Chondrocyte (in vitro differentiated cells): ENCODE data around the gene TPI1. TPM values are rescaled to one million over a fixed set of nuclear protein-coding genes. Genes with fewer than 3 reads are reported as not detected.

Experiments
- total RNA-seq: library from RNA; stranded (reverse); gene quantifications from 3 replicates; pipeline ENCODE4 v1.2.1, GENCODE V29; 2021

TPI1 gene
- total RNA-seq, 1 donor from 2014 or later = 551 TPM

Other genes starting within 250 kb of the TPI1 start
- gene LPAR5, start 231.6 kb upstream of the TPI1 start, total RNA-seq = 0.41 to 0.57 TPM (median 0.48 TPM) in 3 replicates
- gene ACRBP, start 220.1 kb upstream of the TPI1 start, total RNA-seq = 0.37 to 0.74 TPM (median 0.41 TPM) in 3 replicates
- 32.9 to 38.5 TPM (median 37.5 TPM) in 3 replicates for gene ING4, start 204.4 kb upstream of the TPI1 start, total RNA-seq
- gene ZNF384, start 178.2 kb upstream of the TPI1 start, total RNA-seq = 50.7 to 56.2 TPM (median 55.1 TPM) in 3 replicates
- gene PIANP, start 166.7 kb upstream of the TPI1 start, total RNA-seq = 3.2 to 9.3 TPM (median 4.4 TPM) in 3 replicates
- gene COPS7A, start 143.5 kb upstream of the TPI1 start, total RNA-seq = 57.0 to 74.4 TPM (median 59.3 TPM) in 3 replicates
- 161 to 172 TPM (median 163 TPM) in 3 replicates for gene MLF2, start 114.4 kb upstream of the TPI1 start, total RNA-seq
- gene PTMS, start 101.2 kb upstream of the TPI1 start, total RNA-seq = 413 to 493 TPM (median 463 TPM) in 3 replicates
- 0.56 to 1.7 TPM (median 1.0 TPM) in 3 replicates for gene LAG3, start 95.0 kb upstream of the TPI1 start, total RNA-seq
- 0.70 to 1.2 TPM (median 0.72 TPM) in 3 replicates for gene CD4, start 78.0 kb upstream of the TPI1 start, total RNA-seq
- gene GPR162, start 45.7 kb upstream of the TPI1 start, total RNA-seq = 3.2 to 4.6 TPM (median 4.2 TPM) in 3 replicates
- 109 to 116 TPM (median 114 TPM) in 3 replicates for gene P3H3, start 39.1 kb upstream of the TPI1 start, total RNA-seq
- gene GNB3, start 26.6 kb upstream of the TPI1 start, total RNA-seq = 10.2 to 11.5 TPM (median 10.9 TPM) in 3 replicates
- 4.1 to 7.5 TPM (median 5.6 TPM) in 3 replicates for gene CDCA3, start 16.2 kb upstream of the TPI1 start, total RNA-seq
- 103 to 147 TPM (median 106 TPM) in 3 replicates for gene USP5, start 15.4 kb upstream of the TPI1 start, total RNA-seq
- gene SPSB2, start 5.8 kb downstream of the TPI1 start, total RNA-seq = 7.6 to 11.8 TPM (median 7.9 TPM) in 3 replicates
- 6.3 to 9.3 TPM (median 7.6 TPM) in 3 replicates for gene LRRC23, start 37.3 kb downstream of the TPI1 start, total RNA-seq
- gene ENO2, start 47.0 kb downstream of the TPI1 start, total RNA-seq = 22.2 to 60.8 TPM (median 58.6 TPM) in 3 replicates
- gene ATN1, start 60.4 kb downstream of the TPI1 start, total RNA-seq = 103 to 110 TPM (median 106 TPM) in 3 replicates
- not detected in 3 replicates for gene RNU7-1, start 76.3 kb downstream of the TPI1 start, total RNA-seq
- 230 to 244 TPM (median 233 TPM) in 3 replicates for gene C12orf57, start 76.5 kb downstream of the TPI1 start, total RNA-seq
- 0.51 to 0.65 TPM in 2 of 3 replicates, not detected in the other for gene PTPN6, start 83.8 kb downstream of the TPI1 start, total RNA-seq
- gene PHB2, start 103.1 kb downstream of the TPI1 start, total RNA-seq = 129 to 135 TPM (median 129 TPM) in 3 replicates
- 25.0 to 35.1 TPM (median 26.5 TPM) in 3 replicates for gene EMG1, start 103.4 kb downstream of the TPI1 start, total RNA-seq
- gene LPCAT3, start 150.9 kb downstream of the TPI1 start, total RNA-seq = 18.8 to 22.1 TPM (median 19.4 TPM) in 3 replicates
- gene C1S, start 193.2 kb downstream of the TPI1 start, total RNA-seq = 20.8 to 24.2 TPM (median 22.8 TPM) in 3 replicates
- gene C1R, start 224.9 kb downstream of the TPI1 start, total RNA-seq = 19.7 to 21.9 TPM (median 19.8 TPM) in 3 replicates
- gene C1RL, start 241.7 kb downstream of the TPI1 start, total RNA-seq = 20.3 to 21.0 TPM (median 20.4 TPM) in 3 replicates